ENCODE data around the gene BORA. TPM values are rescaled to one million over a fixed set of nuclear protein-coding genes. Genes with fewer than 3 reads are reported as not detected.
"Not testable (repeated sequence)": the region's sequence is repeated elsewhere in the genome, so short reads cannot be mapped to it uniquely, and the experiment has no call there.

Gene BORA
- total RNA-seq, 1 experiment from 2014 or later = 32.1 TPM

GRCh38 chr13:72757792-72758535, 30.2 kb downstream of the BORA start:
- DNase-seq (ENCODE audit: low spot score) = no peak
- in situ Hi-C loops (cut with HindIII; ENCODE audit: low sequenced_read_pairs) = no loop called here

GRCh38 chr13:72760189-72760588, 32.5 kb downstream of the BORA start:
- in situ Hi-C loops (cut with HindIII; ENCODE audit: low sequenced_read_pairs) = no loop called here
- DNase-seq (ENCODE audit: low spot score) = no peak

- in situ Hi-C loops (cut with HindIII; ENCODE audit: low sequenced_read_pairs) = no loop called here
- DNase-seq (ENCODE audit: low spot score) = no peak
Observed at GRCh38 chr13:72763411-72763810, 35.7 kb downstream of the BORA start.

GRCh38 chr13:72774019-72774418, 46.3 kb downstream of the BORA start:
- no peak for DNase-seq (ENCODE audit: low spot score)
- in situ Hi-C loops (cut with HindIII; ENCODE audit: low sequenced_read_pairs) = no loop called here

GRCh38 chr13:72781451-72782439, 54.0 kb downstream of the BORA start, which contains the start of the genes DIS3 and PIBF1:
TSS of gene DIS3 (minus strand) at chr13:72781900. CDS start at chr13:72781832, 68 bp downstream.
TSS of gene PIBF1 (plus strand) at chr13:72782133. CDS start at chr13:72783470, 1,337 bp downstream.
- in situ Hi-C loops (cut with HindIII; ENCODE audit: low sequenced_read_pairs) = no loop called here
- peak; percentile 99 for DNase-seq (ENCODE audit: low spot score)

GRCh38 chr13:72782717-72783116, 55.0 kb downstream of the BORA start:
- DNase-seq (ENCODE audit: low spot score) = no peak
- in situ Hi-C loops (cut with HindIII; ENCODE audit: low sequenced_read_pairs) = no loop called here

GRCh38 chr13:72784679-72785078, 57.0 kb downstream of the BORA start:
- in situ Hi-C loops (cut with HindIII; ENCODE audit: low sequenced_read_pairs); DNase-seq (ENCODE audit: low spot score): not testable (repeated sequence)

- no peak for DNase-seq (ENCODE audit: low spot score)
- in situ Hi-C loops (cut with HindIII; ENCODE audit: low sequenced_read_pairs) = no loop called here
Observed at GRCh38 chr13:72788831-72789230, 61.1 kb downstream of the BORA start.

GRCh38 chr13:72792640-72793039, 64.9 kb downstream of the BORA start:
- DNase-seq (ENCODE audit: low spot score) = no peak
- in situ Hi-C loops (cut with HindIII; ENCODE audit: low sequenced_read_pairs) = no loop called here

- in situ Hi-C loops (cut with HindIII; ENCODE audit: low sequenced_read_pairs) = no loop called here
- DNase-seq (ENCODE audit: low spot score) = no peak
Observed at GRCh38 chr13:72798817-72799216, 71.1 kb downstream of the BORA start.

- in situ Hi-C loops (cut with HindIII; ENCODE audit: low sequenced_read_pairs) = no loop called here
- DNase-seq (ENCODE audit: low spot score) = no peak
Observed at GRCh38 chr13:72804301-72804700, 76.6 kb downstream of the BORA start.

Other genes starting within 250 kb of the BORA start
- gene MZT1, start 294 bp upstream of the BORA start, total RNA-seq (2014; rRNA removed; shearing (Covaris generic)) = 44.0 and 65.9 TPM in 2 replicates
- 34.4 and 45.1 TPM in 2 replicates for gene DIS3, start 54.0 kb downstream of the BORA start, total RNA-seq (2014; rRNA removed; shearing (Covaris generic))
- gene PIBF1, start 54.2 kb downstream of the BORA start, total RNA-seq (2014; rRNA removed; shearing (Covaris generic)) = 11.0 and 16.4 TPM in 2 replicates

Measured in G401 (cell line).